Thyroid gland (tissue), 4 donors: ENCODE results near the gene PFKM.

Experiments used
- CTCF ChIP-seq, 6 experiments: fragments of 200-600 bp in 3 of 6; fragments of 450-650 bp in 3 of 6; sonication (generic) in 3 of 6; IDR thresholded peaks; one replicate each; pipeline ENCODE4 v1.5.1; 2016 to 2019; ENCODE audit warnings: antibody characterized with exemption in 6 of 6, mild to moderate bottlenecking in 2 of 6, inconsistent platforms in 1 of 6, moderate library complexity in 1 of 6
- POLR2A ChIP-seq, 2 donors: fragments of 450-650 bp; IDR thresholded peaks; one replicate each; pipeline ENCODE4 v1.6.1; 2017; ENCODE audit warnings: antibody characterized with exemption in 2 of 2, mild to moderate bottlenecking in 2 of 2, moderate library complexity in 1 of 2

DNA sequence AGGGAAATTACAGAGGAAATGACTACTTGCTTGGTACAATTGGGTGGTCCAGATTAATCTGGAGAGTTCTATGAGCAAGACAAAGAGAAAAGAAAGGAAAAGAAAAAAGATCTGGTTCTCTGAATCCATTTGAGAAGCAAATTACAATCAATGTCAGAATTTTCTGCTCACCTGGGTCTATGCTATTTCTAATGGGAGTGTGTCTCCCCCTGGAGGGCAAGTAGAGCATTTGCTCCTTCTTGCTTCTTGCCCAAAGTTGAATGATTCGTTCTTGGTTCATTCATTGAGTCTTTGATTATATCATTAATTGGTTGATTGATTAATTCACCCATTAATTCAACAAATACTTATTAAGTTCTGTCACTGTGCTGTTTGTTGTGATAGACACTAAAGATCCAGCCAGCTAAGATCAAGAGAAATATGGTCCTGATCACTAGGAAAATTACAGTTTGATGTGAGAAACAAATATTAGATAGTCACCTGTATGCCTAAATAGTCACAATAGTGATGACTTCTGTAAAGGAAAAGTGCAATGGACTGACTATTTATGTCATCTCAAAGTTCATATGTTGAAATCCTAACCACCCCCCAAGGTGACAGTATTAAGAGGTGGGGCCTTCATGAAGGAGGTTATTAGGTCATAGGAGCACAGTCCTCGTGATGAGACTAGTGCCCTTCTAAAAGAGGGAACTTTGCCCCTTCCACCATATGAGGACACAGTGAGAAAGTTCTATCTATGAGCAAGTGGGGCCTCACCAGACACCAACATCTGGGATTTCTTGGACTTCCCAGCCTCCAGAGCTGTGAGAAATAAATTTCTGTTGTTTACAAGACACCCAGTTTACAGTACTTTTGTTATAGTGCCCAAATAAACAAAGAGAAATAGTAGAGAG lies 46.2 kb downstream of the PFKM start:
- TF ChIP-seq CTCF (IDR thresholded peaks at IDR 0.05) (peak; percentile 62 to 89 (median 86)), POLR2A (IDR thresholded peaks at IDR 0.05) (no peak)
